NCI-H1048 (cell line): ENCODE data around the gene RNF157.
"Not testable (repeated sequence)": the region's sequence is repeated elsewhere in the genome, so short reads cannot be mapped to it uniquely, and the experiment has no call there.

ENCODE experiments used
- DNase-seq: peaks from one replicate; lab custom pipeline; 2025; lab: John Stamatoyannopoulos, UW

The RNF157 gene

DNA sequence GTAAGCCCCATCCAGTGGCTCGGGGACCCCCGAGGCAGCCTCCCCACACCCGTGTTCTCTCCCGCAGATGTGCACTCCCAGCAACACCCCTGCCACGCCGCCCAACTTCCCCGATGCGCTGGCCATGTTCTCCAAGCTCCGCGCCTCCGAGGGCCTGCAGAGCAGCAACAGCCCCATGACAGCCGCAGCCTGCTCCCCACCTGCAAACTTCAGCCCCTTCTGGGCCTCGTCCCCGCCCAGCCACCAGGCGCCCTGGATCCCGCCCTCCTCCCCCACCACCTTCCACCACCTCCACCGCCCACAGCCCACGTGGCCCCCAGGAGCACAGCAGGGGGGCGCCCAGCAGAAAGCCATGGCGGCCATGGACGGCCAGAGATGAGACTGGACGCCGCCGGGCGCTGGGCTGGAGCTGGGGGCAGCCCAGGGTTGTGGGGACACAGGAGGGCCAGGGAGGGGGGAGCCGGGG, 29.9 kb upstream of the RNF157 start:
- no peak for DNase-seq

DNA sequence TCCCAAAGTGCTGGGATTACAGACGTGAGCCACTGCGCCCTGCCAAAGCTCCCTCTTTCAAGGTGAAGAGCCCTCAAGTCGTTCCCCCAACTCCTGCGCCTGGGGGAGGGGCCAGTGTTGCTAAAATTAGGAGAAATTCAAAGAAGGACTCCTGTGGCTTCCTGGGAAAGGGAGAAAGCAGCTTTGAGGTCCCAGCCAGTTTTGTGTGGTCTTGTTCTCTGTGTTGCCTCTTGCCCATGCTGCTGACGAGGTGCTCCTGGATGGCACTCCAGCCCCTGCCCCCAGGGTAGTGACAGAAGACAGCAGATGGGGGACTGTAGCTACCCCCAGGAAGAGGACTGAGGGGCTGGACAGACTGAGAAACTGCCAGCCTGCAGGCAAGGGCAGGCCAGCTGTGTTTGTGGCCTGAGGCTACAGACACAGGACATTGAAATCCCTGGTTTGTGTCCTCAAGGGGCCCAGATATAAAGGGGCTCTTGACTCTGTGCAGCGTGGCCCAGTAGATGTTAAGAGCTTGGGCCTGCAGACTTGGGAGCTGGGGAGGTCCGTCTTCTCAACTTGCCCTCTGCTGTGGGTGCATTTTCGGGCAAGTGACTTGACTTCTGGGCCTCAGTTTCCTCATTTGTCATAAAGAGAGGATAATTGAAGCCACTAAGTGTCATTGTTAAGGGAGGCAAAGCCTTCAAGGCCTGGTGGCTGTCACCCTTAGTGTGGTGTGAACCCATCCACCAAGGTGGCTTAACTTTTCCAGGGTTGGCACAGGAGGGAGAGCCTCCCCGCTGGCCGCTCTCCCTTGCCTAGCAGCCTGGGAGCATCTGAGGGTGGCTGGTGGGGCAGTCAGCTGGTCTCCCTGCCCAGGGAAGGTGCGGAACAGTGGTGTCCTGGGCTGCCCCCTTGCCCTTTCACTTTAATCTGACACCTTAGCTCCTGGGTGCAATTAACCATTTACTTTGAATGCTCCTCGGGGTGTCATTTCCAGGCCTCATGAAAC, 29.0 kb upstream of the RNF157 start:
- DNase-seq: no peak

DNA sequence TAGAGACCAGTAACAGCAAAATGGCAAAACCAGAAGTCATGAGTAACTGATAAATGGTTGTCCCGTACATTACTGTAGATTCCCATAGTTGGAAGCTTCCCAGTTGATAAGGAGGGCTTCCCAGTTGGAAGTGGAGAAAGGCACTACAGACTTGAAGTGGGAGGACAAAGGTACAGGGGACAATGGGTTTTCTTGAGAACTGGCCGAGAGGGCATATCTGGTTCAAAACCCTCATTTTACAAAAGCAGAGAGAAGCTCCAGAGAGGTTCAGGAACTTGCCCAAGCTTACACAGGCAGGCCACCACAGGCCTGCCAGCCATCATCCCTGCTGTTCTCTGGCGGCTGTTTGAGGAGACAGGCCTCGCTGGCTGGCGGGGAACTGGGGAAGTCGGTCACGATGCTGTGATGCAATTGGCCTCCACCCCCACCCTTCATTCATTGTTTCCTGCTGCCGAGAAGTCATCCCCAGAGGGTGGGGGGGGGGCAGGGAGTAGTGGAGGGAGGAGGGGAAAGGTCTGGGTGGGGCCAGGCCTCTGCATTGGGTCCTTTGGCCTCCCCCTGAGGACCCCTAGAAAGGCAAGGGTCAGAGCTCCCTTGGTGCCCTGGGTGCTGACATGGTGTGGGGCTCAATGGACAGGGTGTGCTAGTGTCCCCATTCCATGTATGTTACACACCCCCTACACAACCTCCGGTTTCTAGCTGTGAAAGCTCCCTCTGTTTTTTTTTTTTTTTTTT, 27.9 kb upstream of the RNF157 start:
- DNase-seq: no peak

DNA sequence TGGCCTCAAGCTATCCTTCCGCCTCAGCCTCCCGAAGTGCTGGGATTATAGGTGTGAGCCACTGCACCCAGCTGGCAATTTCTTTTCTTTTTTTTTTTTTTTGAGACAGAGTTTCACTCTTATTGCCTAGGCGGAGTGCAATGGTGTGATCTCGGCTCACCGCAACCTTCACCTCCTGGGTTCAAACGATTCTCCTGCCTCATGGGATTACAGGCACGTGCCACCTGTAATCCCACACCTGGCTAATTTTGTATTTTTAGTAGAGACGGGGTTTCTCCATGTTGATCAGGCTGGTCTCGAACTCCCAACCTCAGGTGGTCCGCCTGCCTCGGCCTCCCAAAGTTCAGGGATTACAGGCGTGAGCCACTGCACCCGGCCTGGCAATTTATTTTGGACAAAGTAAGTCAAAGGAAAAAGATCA, 27.3 kb upstream of the RNF157 start:
- not testable (repeated sequence) for DNase-seq

DNA sequence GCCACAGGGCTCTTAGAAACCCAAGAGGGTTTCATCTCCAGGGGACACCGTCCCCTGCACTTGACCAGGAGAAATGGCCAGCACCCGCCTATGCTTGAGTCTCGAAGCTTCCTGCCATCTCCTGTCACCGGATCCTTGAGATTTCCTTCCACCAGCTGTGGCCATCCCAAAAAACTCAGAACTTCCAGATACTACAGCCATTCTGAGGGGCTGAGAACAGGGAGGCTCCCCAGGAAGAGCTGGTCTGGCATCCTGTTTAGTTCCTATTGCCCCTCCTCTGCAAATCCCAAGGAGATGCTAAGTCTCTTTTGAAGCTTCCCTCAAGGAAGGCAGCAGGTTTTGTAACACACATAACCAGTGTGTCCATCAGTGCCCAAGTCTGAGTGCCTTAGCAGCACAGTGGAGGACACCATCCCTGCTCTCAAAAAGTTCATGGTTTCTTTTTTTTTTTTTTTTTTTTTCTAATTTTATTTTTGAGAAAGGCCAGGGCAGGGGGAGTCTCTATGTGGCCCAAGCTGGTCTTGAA, 26.8 kb upstream of the RNF157 start:
- DNase-seq: no peak

DNA sequence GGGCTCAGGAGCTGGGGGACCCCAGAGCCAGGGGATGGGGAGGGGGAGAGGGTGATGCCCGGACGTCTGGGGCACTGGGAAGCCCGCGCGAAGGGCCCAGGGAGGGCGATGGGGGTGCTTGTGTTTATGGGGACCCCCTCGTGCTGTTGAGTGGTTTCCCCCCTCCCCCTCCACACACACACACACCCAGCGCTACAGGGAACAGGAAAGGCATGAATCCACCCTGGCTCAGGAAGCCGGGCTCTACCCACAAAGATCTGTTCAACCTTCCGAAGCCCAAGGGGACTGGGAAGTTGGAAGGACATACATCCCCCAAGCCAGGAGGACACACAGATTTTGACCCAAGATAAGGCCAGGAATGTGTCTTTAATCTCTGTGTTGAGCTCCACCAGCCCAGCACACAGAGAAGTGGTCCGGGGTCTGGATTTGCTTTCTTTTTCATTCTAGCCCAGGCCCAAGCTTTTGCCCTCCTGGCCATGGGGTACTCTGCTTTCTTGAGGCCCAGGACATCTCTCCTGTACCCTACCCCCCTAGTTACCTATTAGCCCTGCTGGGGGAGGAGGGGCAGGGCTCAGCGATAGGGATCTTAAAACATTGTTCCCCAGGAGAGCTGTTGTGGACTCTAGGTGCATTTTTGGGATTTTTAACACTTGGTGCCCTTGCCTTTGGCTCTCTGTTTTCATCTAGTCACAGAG, 26.1 kb upstream of the RNF157 start:
- DNase-seq: no peak

DNA sequence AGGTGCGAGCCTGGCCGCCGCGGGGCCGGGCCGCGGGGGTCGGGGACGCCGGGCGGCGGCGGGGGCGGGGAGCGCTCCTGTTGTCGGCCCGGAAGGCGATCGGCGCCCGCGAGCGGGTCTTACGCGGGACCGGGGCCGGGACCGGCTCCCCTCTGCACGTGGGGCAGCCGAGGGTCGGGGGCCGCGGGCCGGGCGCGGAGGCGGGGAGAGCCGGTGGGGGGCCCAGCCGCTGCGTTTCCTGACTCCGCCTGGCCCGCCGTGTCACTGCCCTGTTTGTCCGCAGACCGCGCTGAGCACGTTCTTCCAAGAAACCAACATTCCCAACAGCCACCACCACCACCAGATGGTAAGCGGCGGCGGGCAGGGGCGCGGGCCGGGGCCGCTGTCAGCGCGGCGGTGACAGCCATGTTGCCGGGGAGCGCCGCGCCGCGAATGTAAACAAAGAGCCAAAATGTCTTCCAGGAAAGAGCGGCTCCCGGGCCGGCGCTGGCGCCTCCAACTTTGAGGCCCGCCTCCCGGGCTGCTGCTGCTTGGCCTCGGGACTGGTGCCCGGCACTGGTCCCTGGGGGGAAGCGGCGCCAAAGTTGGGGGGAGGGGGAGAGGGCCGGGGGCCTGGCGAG, 25.4 kb upstream of the RNF157 start:
- DNase-seq: no peak

DNA sequence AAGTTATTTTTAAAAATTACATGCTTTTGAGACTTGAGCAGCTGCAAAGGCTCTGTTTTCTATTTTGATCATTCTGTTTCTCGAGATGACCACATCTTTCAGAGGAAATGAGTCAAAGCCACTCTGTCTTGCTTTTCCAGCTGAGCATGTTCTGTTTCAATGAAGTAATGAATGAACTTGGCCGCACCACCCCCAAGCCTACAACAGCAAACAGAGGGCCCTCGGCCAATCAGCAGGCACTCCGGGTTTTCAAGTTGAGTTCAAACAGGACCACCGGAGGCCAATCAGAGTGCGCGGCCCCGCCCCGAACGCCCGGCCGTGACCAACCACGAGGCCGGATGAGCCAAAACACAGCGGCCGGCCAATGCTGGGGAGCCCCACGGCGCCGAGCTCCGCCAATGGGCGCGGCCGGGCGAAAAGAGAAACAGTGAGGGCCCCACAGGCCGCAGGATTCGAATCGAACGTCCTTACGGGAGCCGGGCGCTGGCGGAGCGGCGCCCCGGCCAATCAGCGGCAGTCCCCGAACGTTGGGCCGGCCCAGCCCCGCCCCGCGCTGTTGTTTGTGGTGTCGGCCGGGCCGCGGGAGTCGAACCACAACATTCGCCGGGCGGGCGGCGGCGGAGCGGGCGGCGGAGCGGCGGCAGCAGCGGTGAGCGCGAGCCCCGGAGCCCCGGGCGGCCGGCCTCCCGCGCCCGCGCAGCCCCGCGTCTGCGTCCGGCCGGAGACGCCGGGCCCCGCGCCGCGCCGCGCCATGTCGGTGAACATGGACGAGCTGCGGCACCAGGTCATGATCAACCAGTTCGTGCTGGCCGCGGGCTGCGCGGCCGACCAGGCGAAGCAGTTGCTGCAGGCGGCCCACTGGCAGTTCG, 24.7 kb upstream of the RNF157 start, which contains the start of gene UBALD2:
Gene UBALD2 (plus strand): TSS at position 594 of the 869 bp plus-strand sequence. CDS start 158 bp downstream, at position 752.
- DNase-seq: peak; percentile 97

DNA sequence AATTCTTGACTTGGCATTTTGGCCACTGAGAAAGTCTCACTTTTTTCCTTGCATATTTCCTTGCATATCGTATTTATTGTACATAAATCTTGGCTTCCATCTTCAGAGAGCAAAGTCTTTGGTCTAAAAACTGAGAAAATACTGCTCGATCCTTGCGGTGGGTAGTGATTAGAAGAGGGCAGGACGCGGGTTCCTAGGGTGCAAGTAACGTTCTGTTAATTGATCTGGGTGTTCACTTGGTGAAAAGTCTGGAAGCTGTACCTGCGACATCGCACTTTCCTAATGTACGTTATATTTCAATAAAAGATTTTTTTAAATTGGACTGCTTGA, 24.1 kb upstream of the RNF157 start:
- DNase-seq: no peak

DNA sequence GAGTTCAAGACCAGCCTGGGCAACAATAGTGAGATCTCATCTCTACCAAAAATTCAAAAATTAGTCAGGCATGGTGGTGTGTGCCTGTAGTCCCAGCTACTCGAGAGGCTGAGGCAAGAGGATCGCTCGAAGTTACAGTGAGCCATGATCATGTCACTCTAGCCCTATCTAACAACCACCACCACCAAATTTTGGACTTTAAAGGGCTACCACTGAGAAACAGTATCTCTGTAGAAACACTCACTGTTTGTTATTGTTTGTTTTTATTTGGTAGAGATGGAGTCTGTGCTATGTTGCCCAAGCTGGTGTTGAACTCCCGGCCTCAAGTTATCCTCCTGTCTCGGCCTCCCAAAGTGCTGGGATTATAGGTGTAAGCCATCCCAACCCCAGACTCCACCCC, 23.6 kb upstream of the RNF157 start:
- no peak for DNase-seq

DNA sequence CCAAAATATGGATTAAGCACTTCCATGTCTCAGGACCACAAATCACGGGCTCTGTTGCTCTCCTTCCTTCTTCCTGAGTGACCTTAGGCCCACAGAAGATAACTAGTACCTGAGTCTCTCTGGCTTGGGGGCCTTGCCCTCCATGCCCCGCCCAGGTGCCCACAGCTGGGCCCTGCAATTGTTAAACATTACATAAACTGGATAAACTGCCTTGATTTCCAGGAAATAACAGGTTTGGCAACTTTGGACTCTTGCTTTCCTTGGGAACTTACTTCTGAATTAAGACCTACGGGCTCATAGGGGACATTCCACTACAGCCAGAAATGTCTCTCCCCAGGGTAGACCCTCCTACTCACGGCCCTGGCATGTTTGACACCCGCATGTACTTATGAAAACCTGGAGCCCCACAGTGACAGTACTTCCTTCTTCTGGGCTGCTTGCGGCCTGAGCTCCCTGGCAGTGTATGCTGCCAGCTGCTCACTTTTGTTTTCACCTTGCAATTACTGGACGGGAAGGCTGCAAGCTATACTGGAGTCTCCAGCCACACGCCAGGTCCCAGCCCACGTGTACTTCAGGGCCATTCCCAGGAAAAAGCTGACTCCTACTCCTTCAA, 22.5 kb upstream of the RNF157 start:
- DNase-seq: no peak

DNA sequence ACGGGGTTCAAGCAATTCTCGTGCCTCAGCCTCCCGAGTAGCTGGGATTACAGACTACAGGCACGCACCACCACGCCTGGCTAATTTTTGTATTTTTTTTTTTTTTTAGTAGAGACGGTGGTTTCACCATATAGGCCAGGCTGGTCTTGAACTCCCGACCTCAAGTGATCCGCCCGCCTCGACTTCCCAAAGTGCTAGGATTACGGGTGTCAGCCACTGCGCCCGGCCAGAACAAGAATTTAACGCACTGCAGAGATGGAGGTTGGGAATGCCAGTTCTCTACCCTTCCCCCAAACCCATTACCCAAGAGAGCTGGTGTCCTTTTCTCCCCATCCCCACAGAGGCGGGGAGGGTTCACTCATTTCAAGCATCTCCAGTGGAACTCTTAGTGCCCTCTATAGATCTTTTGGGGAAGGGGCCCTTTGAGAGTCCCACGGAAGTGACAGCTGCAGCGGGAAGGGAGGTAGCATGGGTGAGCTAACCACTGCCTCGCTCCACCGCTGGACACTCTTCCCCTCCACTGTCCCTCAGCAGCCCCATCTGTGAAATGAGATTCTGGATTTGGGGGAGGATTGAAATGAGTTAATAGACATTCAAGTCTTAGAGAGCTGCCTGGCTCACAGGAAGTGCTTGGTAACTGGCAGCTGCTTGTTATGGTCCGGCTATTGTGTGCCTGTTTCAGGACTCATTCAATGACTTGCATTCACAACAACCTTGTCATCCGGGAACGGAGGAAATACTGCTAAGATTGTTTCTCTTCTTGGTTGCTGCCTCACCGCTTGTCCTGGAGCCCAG, 21.3 kb upstream of the RNF157 start:
- DNase-seq: no peak

DNA sequence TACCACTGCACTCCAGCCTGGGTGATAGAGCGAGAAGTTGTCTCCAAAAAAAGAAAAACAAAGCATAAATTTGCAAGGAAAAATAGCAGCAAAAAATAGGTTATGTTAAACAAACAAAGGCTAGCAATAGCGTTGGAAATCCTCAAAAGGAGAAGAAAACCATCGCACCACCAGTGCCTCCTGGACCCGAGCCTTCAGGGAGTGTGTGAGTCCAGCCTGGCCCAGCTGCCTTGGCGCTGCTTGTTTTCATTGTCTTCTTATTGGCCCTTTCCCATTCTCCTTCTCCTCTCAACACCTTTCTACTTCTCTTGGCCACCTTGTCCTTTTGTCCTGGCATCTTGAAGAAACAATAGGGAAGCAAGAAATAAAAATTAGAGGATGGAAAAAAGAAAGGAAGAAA, 20.4 kb upstream of the RNF157 start:
- DNase-seq: no peak

DNA sequence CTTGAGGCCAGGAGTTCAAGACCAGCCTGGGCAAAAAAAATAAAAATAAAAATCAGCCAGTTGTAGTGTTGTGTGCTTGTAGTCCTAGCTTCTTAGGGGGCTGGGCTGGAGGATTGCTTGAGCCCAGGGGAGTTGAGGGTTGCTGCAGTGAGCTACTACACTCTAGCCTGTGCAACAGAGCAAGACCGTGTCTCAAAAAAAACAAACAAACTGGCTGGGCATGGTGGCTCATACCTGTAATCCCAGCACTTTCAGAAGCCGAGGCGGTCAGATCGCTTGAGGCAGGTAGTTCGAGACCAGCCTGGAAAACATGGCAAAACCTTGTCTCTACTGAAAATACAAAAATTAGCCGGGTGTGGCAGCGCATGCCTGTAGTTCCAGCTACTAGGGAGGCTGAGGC, 19.9 kb upstream of the RNF157 start:
- no peak for DNase-seq

DNA sequence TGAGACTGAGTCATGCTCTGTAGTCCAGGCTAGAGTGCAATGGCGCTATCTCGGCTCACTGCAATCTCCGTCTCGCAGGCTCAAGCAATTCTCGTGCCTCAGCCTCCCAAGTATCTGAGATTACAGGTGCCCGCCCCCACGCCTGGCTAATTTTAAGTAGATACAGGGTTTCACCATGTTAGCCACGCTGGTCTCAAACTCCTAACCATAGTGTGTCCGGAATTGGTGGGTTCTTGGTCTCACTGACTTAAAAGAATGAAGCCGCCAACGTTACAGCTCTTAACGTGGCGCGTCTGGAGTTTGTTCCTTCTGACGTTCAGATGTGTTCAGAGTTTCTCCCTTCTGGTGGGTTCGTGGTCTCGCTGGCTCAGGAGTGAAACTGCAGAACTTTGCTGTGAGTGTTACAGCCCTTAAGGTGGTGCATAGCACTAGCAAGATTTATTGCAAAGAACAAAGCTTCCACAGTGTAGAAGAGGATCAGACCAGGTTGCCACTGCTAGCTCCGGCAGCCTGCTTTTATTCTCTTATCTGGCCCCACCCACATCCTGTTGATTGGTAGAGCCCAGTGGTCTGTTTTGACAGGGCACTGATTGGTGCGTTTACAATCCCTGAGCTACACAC, 16.2 kb upstream of the RNF157 start:
- not testable (repeated sequence) for DNase-seq

DNA sequence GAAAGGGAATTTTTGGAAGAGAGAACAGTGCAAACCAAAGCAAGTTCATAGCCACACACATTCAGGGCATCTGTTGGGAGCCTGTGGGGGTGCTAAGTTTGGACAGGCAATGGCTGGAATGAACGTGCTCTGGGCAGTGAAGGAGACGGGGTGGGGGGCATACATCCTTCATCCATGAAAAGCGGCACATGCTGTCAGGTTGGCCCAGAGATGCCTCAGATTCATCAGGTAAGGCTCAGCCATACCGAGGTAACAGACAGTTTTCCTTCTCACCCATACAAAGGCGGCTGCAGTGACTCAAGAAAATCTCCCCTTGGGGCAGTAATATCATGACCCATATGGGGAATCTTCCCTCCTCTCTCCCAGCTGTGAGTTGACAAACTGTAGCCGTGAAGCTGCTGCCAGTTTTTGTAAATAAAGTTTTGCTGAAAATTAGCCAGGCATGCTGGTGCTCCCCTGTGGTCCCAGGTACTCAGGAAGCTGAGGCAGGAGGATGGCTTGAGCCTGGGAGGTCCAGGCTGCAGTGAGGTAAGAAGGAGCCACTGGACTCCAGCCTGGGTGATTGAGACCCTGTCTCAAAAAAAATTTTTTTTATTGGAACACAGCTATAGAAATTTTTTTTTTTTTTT, 15.6 kb upstream of the RNF157 start:
- no peak for DNase-seq

DNA sequence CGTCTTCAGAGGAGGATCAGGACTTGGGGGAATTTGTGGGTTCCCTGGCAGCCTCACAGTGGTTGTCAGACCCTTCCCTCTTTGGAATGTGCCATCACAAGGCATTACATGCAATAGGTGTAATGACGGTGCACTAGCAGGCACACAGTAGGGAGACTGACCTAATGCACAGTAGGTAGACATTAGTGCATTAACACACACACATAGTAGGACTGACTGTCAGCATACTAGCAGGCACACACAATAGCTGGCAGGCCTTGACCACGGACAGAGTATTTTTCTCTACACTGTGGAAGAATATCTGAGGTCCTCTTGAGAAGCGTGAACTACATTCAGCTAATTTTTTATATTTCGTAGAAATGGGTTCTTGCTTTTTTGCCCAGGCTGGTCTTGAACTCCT, 14.0 kb upstream of the RNF157 start:
- DNase-seq: no peak

DNA sequence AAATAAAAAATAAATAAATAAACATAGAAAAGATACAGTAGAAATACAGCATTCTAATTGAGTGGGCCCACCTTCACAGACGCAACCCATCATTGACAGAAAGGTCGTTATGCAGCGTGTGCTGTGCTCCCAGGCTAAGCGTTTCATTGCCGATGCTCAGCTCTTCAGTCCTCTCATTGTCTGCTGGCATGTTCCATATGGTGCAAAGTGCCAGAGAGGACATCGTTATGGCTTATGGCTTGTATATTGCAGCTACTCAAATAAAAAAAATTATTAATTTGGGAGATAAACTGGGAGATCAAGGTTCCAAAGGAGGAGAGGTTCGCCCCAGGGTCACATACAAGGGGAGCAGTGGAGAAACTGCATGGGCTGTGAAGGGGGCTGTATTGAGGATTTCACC, 13.5 kb upstream of the RNF157 start:
- DNase-seq: no peak
